B cell (primary cell): Measurements from ENCODE around the gene MALRD1. TPM values are rescaled to one million over a fixed set of nuclear protein-coding genes. Genes with fewer than 3 reads are reported as not detected.

Source experiments
- ATAC-seq: fragments of 200-7000 bp; cut with Tn5 transposase; one replicate; pipeline ENCODE4 v1.10.0; 2021; ENCODE audit warnings: low read depth, mild to moderate bottlenecking, moderate number of reproducible peaks, moderate library complexity
- CTCF ChIA-PET: fragments of 350-600 bp; sonication (Branson Sonifier 250); formaldehyde crosslinking; loops from one replicate; lab custom pipeline; 2021; ENCODE audit warnings: antibody characterized with exemption, inconsistent platforms; lab: Charles Lee
- POLR2A ChIA-PET: fragments of 350-600 bp; sonication (Branson Sonifier 250); formaldehyde crosslinking; loops from one replicate; lab custom pipeline; 2021; ENCODE audit warnings: antibody characterized with exemption; lab: Charles Lee
- DNase-seq: peaks from one replicate; pipeline ENCODE4 v3.0.0; 2013
- H2AFZ ChIP-seq: 2 replicates; pipeline ENCODE4 v1.6.1; 2012; ENCODE audit warnings: mild to moderate bottlenecking, low read depth, low read length; ENCODE audit not compliant: insufficient read depth, poor library complexity, severe bottlenecking
- H3K27ac ChIP-seq, 2 donors: 1 replicate in 1 of 2; 2 replicates in 1 of 2; pipeline ENCODE4 v1.5.1; 2012 to 2013; ENCODE audit warnings: low read length in 2 of 2, mild to moderate bottlenecking in 2 of 2, moderate library complexity in 1 of 2
- H3K27me3 ChIP-seq, 4 experiments: fragments of 200-600 bp in 1 of 4; sonication (generic) in 1 of 4; replicated peaks in 1 of 4; 1 replicate in 2 of 4; 2 replicates in 2 of 4; pipeline versions ENCODE4 v1.6.1 to v1.7.0; 2013 to 2016; ENCODE audit warnings: low read length in 3 of 4, mild to moderate bottlenecking in 2 of 4, mixed read lengths in 1 of 4, moderate library complexity in 1 of 4; ENCODE audit not compliant: insufficient read depth in 4 of 4, control insufficient read depth in 3 of 4; ENCODE audit errors: control extremely low read depth in 1 of 4
- H3K36me3 ChIP-seq, 2 experiments: replicated peaks in 1 of 2; 1 replicate in 1 of 2; 2 replicates in 1 of 2; pipeline versions ENCODE4 v1.6.1 to v1.7.1; 2013; ENCODE audit warnings: low read length in 1 of 2; ENCODE audit not compliant: insufficient read depth in 2 of 2, control insufficient read depth in 1 of 2; ENCODE audit errors: control extremely low read depth in 1 of 2, extremely low read depth in 1 of 2
- H3K4me1 ChIP-seq, 2 donors: fragments of 200-600 bp in 1 of 2; sonication (generic) in 1 of 2; 1 replicate in 1 of 2; 2 replicates in 1 of 2; pipeline versions ENCODE4 v1.5.1 to v1.6.1; 2013 to 2017; ENCODE audit warnings: low read length in 2 of 2; ENCODE audit not compliant: control insufficient read depth in 2 of 2, insufficient read depth in 2 of 2
- H3K4me2 ChIP-seq: replicated peaks from 2 replicates; pipeline ENCODE3; 2012; ENCODE audit warnings: mild to moderate bottlenecking, low read depth, low read length; ENCODE audit not compliant: poor library complexity, severe bottlenecking
- H3K4me3 ChIP-seq, 5 experiments: fragments of 200-600 bp in 1 of 5; sonication (generic) in 1 of 5; 1 replicate in 3 of 5; 2 replicates in 2 of 5; pipeline versions ENCODE4 v1.5.1 to v1.7.0; 2011 to 2016; ENCODE audit warnings: low read length in 4 of 5, mild to moderate bottlenecking in 4 of 5, low read depth in 2 of 5, control low read depth in 1 of 5, moderate library complexity in 1 of 5; ENCODE audit not compliant: insufficient read depth in 1 of 5; ENCODE audit errors: control extremely low read depth in 1 of 5, extremely low read depth in 1 of 5
- H3K79me2 ChIP-seq: fragments of 200-600 bp; sonication (generic); one replicate; pipeline ENCODE4 v1.6.0; 2016; ENCODE audit warnings: low read length; ENCODE audit not compliant: control insufficient read depth, insufficient read depth
- H3K9ac ChIP-seq: fragments of 200-600 bp; sonication (generic); 2 replicates; pipeline ENCODE4 v1.6.1; 2017; ENCODE audit warnings: mild to moderate bottlenecking, low read length, moderate library complexity
- H3K9me3 ChIP-seq, 3 donors: one replicate each; pipeline versions ENCODE4 v1.6.1 to v1.7.1; 2013; ENCODE audit warnings: low read length in 2 of 3; ENCODE audit not compliant: control insufficient read depth in 2 of 3, insufficient read depth in 1 of 3; ENCODE audit errors: control extremely low read depth in 1 of 3
- H4K20me1 ChIP-seq: 2 replicates; pipeline ENCODE4 v1.6.0; 2012; ENCODE audit warnings: mild to moderate bottlenecking, low read length; ENCODE audit not compliant: insufficient read depth, control insufficient read depth, poor library complexity, severe bottlenecking
- H3K27ac Mint-ChIP-seq: one replicate; pipeline ENCODE4 v1.8.0; 2021; ENCODE audit warnings: mixed read lengths
- H3K27me3 Mint-ChIP-seq: one replicate; pipeline ENCODE4 v1.8.0; 2021; ENCODE audit warnings: mixed read lengths
- H3K4me1 Mint-ChIP-seq: one replicate; pipeline ENCODE4 v1.8.0; 2021; ENCODE audit warnings: mixed read lengths
- H3K4me3 Mint-ChIP-seq: one replicate; pipeline ENCODE4 v1.8.0; 2021; ENCODE audit warnings: mixed read lengths
- H3K9me3 Mint-ChIP-seq: one replicate; pipeline ENCODE4 v1.8.0; 2022; ENCODE audit warnings: mixed read lengths; ENCODE audit not compliant: insufficient read depth
- EZH2 ChIP-seq: IDR thresholded peaks from 2 replicates; pipeline ENCODE4 v1.6.1; 2012; ENCODE audit warnings: borderline replicate concordance, low read depth, mild to moderate bottlenecking, moderate library complexity, low read length; ENCODE audit not compliant: insufficient read depth, poor library complexity, severe bottlenecking
- WGBS: methylation state at CpG from one replicate; pipeline ENCODE4 v1.1.5; 2013; ENCODE audit warnings: missing lambda C conversion rate; ENCODE audit not compliant: insufficient coverage; 5-methylcytosine and 5-hydroxymethylcytosine counted together
- intact Hi-C: fragments of 100-400 bp; cut with micrococcal nuclease; formaldehyde crosslinking; loops from one replicate; pipeline ENCODE4 v1.10.0; 2022
- polyA plus RNA-seq: library from polyadenylated mRNA; depleted of rRNA; stranded (reverse); fragments of >200 nt; gene quantifications from 2 replicates; pipeline ENCODE4 v1.2.3, GENCODE V29; 2012
- total RNA-seq, 2 donors: library from RNA; stranded (reverse); fragments of 120-200 nt in 1 of 2; gene quantifications; 1 replicate in 1 of 2; 2 replicates in 1 of 2; pipeline versions ENCODE4 v1.2.3 to v1.2.4, GENCODE V29; 2013 to 2022
- TF ChIP-seq, protein P1 (sequence below): fragments of 200-600 bp; IDR thresholded peaks from one replicate; pipeline ENCODE4 v1.8.0; 2022; ENCODE audit warnings: antibody characterized with exemption, mild to moderate bottlenecking

MALRD1 gene
- total and polyA plus RNA-seq, 2 donors (not counting 1 experiment from before 2014, with no cell fraction given): not detected

DNA sequence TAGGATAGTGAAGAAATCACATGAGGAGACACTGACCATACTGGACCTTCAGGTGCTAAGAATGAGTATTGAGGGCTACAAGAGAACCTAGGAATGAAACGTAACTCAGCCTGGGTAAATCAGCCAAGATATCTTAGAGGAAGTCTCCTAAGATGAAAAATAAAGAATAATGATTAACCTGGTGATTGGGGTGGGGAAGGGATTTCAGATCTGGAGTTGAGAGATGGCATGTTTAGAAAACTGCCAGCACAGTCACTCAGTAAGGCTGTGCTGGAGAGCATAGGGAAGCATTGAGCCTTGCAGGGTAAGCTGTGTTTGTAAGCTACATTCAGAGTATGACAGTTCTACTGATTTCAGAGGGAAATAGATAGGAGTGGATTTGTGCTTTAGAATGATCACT, 1.9 kb upstream of the MALRD1 start:
- no peak overlapping the region for H3K4me3 Mint-ChIP-seq
- H2AFZ ChIP-seq: no peak overlapping the region
- H3K27ac Mint-ChIP-seq: no peak overlapping the region
- H3K27ac ChIP-seq: no peak overlapping the region
- peaks cover 0 to 2% (median 0%) of the 10 kb centered on the region in 3 donors for H3K9me3 ChIP-seq
- H4K20me1 ChIP-seq: no peaks in the 10 kb centered on the region
- no peak overlapping the region for H3K4me2 ChIP-seq
- intact Hi-C loops: no loop called here
- H3K9ac ChIP-seq: no peak overlapping the region
- no peak overlapping the region for H3K4me3 ChIP-seq
- POLR2A ChIA-PET: no interaction called here
- no peaks in the 10 kb centered on the region for H3K27me3 ChIP-seq
- no peaks in the 10 kb centered on the region for H3K4me1 Mint-ChIP-seq
- CTCF ChIA-PET: no interaction called here
- ATAC-seq (no peak), DNase-seq (no peak)
- WGBS: 36% methylated on average over 1 of the region's 1 CpG
- TF ChIP-seq, protein P1, sequence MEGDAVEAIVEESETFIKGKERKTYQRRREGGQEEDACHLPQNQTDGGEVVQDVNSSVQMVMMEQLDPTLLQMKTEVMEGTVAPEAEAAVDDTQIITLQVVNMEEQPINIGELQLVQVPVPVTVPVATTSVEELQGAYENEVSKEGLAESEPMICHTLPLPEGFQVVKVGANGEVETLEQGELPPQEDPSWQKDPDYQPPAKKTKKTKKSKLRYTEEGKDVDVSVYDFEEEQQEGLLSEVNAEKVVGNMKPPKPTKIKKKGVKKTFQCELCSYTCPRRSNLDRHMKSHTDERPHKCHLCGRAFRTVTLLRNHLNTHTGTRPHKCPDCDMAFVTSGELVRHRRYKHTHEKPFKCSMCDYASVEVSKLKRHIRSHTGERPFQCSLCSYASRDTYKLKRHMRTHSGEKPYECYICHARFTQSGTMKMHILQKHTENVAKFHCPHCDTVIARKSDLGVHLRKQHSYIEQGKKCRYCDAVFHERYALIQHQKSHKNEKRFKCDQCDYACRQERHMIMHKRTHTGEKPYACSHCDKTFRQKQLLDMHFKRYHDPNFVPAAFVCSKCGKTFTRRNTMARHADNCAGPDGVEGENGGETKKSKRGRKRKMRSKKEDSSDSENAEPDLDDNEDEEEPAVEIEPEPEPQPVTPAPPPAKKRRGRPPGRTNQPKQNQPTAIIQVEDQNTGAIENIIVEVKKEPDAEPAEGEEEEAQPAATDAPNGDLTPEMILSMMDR: no peak
- TF ChIP-seq EZH2: no peak
- no peaks in the 10 kb centered on the region for H3K9me3 Mint-ChIP-seq
- H3K27me3 Mint-ChIP-seq: no peaks in the 10 kb centered on the region
- H3K79me2 ChIP-seq: no peaks in the 10 kb centered on the region
- H3K4me1 ChIP-seq: no peaks in the 10 kb centered on the region
- H3K36me3 ChIP-seq: no peaks in the 10 kb centered on the region

DNA sequence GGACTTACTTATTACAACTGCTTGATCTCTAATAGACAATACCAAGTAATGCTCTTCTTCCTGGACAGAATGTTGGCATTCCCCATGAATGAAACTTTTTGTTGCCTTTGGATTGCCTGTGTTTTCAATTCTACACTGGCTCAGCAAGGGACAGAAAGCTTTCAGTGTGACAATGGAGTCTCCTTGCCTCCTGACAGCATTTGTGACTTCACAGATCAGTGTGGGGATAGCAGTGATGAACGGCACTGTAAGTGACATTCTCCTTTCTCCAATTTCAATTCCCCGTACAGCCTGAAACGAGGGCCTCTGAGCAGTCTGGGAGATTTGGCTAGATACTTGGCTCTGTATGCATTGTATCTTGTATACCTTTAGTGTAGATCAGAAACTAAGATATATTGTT, 290 bp downstream of the MALRD1 start:
- Histone ChIP-seq H3K27me3 (no peaks in the 10 kb centered on the region), H2AFZ (no peak overlapping the region), H3K9me3 (peaks cover 0 to 3% (median 2%) of the 10 kb centered on the region in 3 donors), H3K4me2 (no peak overlapping the region), H4K20me1 (no peaks in the 10 kb centered on the region), H3K9ac (no peak overlapping the region), H3K4me1 (no peaks in the 10 kb centered on the region), H3K4me3 (no peak overlapping the region), H3K36me3 (no peaks in the 10 kb centered on the region), H3K27ac (no peak overlapping the region), H3K79me2 (no peaks in the 10 kb centered on the region)
- Mint-ChIP-seq H3K27ac (no peak overlapping the region), H3K9me3 (no peaks in the 10 kb centered on the region), H3K27me3 (no peaks in the 10 kb centered on the region), H3K4me3 (no peak overlapping the region), H3K4me1 (no peaks in the 10 kb centered on the region)
- ATAC-seq: no peak
- DNase-seq: no peak
- intact Hi-C loops: no loop called here
- ChIA-PET POLR2A (no interaction called here), CTCF (no interaction called here)
- WGBS: no CpG with 5 or more reads among the region's 3 CpGs
- no peak for TF ChIP-seq EZH2
- TF ChIP-seq, protein P1: no peak
